Fibroblast of lung (primary cell): Measurements from ENCODE around the gene ATP11A.

ENCODE experiments used
- CTCF ChIP-seq, 2 donors: IDR thresholded peaks in 1 of 2; conservative IDR thresholded peaks in 1 of 2; 1 replicate in 1 of 2; 2 replicates in 1 of 2; pipeline ENCODE4 v1.5.1; 2011 to 2012; ENCODE audit warnings: low read length in 2 of 2, control low read depth in 1 of 2, inconsistent platforms in 1 of 2, low read depth in 1 of 2, mild to moderate bottlenecking in 1 of 2
- EZH2 ChIP-seq: IDR thresholded peaks from 2 replicates; pipeline ENCODE4 v1.5.1; 2012; ENCODE audit warnings: low read length, control low read depth, mild to moderate bottlenecking; ENCODE audit errors: missing control alignments

- TF ChIP-seq CTCF (conservative IDR thresholded peaks at IDR 0.05 in 1 of 2, IDR thresholded peaks at IDR 0.05 in 1 of 2; ENCODE audit: low read depth in 1 of 2, low read length in 2 of 2) (no peak), EZH2 (no peak)
Measured at GRCh38 chr13:112870051-112870331, 180.2 kb downstream of the ATP11A start.
